SKM-1 treated with dmso at 0.1 percent for 144 hours (cell line): ENCODE measurements around the gene DYNC1I1.

Source experiments
- DNase-seq: peaks from one replicate; lab custom pipeline; 2025; ENCODE audit not compliant: unreplicated experiment; lab: John Stamatoyannopoulos, UW

DYNC1I1 gene

DNA sequence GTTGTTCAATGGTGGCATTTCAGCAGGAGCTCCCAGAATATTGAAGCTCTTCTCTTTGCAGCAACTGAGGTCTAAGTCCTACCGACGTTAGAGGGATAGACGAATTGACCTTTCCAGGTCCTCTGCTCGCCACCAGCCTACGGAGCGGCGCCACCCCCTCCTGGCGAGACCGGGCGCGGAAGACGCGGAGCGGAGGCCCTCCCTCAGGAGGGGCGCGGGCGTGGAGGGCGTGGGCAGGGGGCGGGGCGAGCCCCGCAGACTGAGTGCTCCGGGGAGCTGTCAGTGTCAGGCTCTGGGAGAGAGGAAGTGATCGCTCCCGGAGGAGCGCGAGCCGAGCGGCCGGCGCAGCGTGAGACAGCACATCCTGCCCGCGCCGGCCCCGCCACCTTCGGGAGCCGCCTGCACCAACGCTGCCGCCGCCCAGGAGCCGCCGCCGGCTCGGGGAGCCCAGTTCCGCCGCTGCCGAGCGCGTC is at the start of gene DYNC1I1:
TSS of gene DYNC1I1 (plus strand) at position 257 of the 473 bp plus-strand sequence. CDS start 32,176 bp downstream, outside the sequence.
- DNase-seq, result peak; percentile 66

GRCh38 chr7:95723583-95724180 is 48.7 kb upstream of the DYNC1I1 start:
- peak; percentile 37 for DNase-seq

DNA sequence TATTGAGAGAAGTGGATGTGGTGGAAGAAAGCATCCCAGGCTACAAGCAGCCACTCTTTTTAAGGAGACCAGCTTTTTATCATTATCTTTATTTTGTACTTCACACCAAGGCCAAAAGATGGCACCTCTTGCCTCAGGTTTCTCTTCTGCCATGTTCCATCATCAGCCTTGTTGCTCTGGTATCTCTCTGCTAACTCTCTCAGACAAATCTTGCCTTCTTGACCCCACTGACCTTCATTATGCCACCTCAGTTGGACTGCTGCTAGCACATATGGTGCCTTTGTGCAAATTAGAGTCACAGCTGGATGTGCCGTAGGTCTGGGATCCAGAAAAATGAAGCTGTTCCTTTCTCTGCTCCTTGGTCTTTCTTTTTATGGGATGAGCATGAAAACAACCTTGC is 47.1 kb upstream of the DYNC1I1 start:
- DNase-seq, result no peak

DNA sequence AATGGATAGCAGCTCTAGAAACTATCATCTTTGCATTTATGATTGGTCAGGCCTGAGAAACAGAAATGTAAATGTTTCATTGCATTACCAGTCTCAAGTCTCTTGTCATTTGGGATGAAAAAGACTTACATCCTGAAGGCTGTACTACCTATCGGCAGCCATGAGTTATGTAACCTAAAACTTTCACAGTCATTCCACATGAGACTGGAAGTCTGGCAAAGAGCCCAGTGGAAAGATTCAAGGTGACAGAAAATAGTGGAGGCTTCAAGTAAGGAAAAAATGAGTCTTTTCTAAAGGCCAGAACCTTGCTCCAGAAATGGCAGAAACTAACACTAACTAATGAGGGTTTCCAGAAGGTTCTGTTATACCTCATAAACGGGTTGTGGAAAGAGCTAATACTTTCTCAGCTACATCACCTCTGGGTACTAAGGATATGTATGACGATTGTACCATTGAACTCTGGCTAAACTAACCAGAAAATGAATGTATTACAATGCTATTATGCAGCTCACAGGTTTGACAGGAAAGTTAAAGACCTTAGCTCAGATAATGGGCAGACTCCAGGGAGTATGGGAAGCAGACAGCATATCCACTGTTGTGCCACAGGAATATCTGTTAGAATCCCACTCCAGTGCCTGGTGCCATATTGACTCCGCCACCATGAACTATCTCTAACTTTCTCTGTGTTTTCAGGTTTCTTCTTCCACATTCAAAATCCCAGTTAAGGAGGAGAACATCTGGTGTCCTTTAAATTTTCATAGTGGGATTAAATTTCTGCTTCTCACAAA is 41.7 kb upstream of the DYNC1I1 start:
- no peak for DNase-seq

GRCh38 chr7:95736635-95737034 is 35.7 kb upstream of the DYNC1I1 start:
- no peak for DNase-seq

DNA sequence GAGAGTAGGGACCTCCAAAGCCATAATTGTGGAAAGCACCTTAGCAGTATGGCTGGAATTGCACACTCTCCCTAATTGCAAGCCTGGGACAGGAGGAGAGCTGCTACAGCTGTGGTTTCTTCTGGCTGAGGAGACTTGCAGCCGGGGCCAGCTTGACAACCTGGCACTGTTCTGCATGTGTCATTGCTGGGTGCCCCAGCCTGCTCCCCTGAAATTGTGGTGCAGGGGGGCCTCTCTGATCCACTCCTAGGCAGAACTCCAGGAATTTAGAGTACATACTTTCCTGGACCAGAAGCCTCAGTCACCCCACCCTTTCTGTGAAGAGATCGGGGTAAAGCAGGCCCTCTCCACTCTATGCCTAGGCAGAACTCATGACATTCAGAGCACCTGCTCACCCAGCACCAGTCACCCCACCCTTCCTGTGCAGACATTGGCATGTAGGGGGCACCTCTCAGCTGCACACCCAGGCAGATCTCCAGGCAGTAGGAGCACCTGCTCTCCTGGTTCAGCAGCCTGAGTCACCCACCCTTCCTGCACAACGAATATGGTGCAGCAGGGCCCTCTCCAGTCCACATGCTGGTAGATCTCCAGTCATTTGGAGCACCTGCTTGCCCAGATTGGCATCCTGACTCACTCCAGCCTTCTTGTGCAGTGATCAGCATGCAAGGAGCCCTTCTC is 34.4 kb upstream of the DYNC1I1 start:
- no peak for DNase-seq

DNA sequence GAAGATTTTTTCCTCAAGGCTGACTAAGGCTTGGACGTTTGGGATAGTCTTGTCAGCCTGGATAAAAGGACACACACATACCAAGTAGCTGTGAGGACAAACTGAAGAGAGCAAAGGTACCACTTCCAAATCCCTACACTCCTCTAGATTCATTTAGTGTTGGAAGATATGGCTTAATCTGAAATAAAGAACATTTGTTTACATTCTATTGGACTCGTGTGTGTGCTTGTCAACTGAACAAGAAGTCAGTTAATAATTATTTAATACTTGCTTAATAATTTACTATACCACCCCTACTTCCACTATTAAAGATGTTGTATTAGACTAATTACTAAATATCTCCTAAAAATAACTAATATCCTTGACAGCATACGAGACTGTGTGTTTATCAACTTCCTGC is 23.3 kb upstream of the DYNC1I1 start:
- no peak for DNase-seq

DNA sequence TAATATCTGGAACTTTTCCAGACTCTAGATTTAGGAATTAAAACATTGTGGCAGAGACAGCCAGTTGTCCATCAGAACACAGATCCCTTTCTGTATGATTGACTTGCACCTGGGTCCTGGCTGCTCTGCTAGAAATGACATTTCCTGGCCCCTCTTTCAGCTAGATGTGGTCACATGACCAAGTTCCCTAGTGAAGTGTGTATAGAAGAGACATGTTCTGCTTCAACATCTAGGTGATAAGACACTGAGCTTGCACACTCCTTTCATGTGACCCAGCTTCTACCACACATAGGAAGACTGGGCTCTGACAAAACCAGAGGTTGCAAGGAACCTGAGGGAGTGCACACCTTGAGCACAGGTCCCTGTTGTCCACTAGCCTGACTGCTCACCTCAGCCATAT is 22.8 kb upstream of the DYNC1I1 start:
- DNase-seq, result no peak

GRCh38 chr7:95753440-95753839 is 18.9 kb upstream of the DYNC1I1 start:
- DNase-seq, result no peak

- no peak for DNase-seq
These were observed 16.9 kb upstream of the DYNC1I1 start for GRCh38 chr7:95755277-95755934.

GRCh38 chr7:95758187-95758586 is 14.2 kb upstream of the DYNC1I1 start:
- DNase-seq, result no peak

DNA sequence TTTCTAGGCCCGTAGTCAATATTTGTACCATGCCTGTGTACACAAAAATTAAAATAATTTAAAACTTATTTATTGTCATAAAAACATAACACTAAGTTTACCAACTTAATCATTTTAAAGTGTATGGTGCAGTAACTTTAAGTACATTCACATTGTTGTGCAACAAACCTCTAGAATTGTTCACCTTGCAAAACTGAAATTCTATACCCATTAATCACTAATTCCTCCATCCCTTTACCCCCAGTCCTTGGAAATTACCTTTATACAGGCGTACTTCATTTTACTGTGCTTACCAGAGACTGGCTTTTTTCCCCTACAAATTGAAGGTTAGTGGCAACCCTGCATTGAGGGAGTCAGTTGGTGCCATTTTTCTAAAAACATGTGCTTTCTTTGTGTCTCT is 6.3 kb upstream of the DYNC1I1 start:
- no peak for DNase-seq

DNA sequence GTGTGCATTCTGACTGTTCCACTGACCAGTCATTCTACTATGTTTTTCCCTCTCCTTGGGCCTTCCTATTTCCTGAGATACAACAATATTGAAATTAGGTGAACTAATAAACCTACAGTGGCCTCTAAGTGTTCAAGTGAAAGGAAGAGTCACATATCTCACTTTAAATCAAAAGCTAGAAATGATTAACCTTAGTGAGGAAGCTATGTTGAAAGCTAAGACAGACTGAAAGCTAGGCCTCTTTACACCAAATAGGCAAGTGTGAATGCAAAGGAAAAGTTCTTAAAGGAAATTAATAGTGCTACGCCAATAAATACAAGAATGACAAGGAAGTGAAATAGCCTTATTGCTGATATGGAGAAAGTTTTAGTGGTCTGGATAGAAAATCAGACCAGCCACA is 5.7 kb upstream of the DYNC1I1 start:
- DNase-seq, result no peak

- no peak for DNase-seq
These were observed 622 bp downstream of the DYNC1I1 start for GRCh38 chr7:95772771-95773581.

DNA sequence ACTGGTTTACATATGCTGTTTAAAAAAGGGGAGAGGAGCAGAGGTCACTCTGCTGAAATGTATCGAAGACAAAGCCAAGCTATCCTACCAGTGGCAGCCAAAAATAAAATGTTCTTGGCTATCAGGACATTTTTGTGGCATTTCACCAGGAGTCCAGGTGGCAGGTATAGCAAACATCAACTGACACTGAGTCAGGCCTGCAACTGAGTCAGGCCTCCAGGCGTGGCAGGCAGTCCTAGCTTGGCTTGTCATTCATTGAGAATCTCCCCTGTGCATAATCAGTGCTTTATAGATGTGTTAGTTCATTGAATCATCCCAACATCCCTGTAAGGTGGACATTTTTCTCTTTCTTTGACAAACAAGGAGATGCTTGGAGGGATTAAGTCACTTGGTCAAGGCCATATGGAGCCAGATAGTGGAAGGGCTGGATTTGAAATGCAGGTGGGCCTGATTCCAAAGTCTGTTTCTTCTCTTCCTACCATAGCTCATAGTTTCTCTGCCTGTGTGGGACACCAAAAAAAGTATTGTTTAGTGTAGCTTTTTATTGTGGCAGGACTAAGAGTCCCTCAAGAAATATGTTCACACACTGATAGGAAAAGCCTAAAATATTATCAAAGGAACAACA is 4.3 kb downstream of the DYNC1I1 start:
- no peak for DNase-seq

GRCh38 chr7:95777269-95777668 is 4.9 kb downstream of the DYNC1I1 start:
- DNase-seq, result no peak

DNA sequence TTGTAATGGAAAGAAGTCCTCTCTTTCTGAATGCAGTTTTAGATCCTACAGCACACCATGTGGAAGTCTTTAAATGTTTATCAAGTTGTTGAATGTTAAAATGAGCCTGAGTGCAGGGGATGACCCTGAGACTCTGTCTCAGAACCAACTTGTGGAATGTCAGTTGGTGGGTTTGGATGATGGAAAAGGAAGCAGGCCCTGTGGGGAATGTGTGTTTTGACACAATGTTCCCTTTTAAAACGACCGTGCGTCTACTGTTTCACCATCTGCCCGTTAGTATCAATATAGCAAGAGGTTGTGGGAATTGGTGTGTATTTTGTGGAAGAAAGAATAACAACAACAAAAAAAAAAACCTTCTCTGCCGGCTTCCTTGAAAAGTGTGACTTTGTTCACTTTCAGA is 8.3 kb downstream of the DYNC1I1 start:
- DNase-seq, result no peak

GRCh38 chr7:95781961-95782586 is 9.7 kb downstream of the DYNC1I1 start:
- DNase-seq, result no peak

DNA sequence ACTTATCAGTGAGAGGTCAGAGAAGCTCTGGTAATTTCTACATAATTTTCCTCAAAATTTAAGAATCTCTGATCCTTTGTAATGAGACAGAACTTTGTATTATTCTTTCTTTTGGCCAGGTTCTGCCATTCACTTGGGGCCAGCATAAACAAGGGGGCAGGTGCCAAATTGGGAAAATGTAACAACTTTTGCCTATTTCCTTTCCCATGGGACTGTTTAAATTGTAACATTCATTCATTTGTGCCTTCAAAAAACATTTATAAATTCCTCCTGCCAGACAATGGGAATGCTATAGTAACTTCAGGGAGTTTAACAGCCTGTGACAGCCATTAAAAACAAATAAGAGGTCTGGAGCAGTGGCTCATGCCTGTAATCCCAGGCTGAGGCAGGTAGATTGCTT is 12.4 kb downstream of the DYNC1I1 start:
- DNase-seq, result no peak

- DNase-seq, result no peak
These were observed 15.9 kb downstream of the DYNC1I1 start for GRCh38 chr7:95788258-95788657.
